ENCODE measurements around the gene TMEM232. TPM values are rescaled to one million over a fixed set of nuclear protein-coding genes. Genes with fewer than 3 reads are reported as not detected.

Gene TMEM232
- total RNA-seq (2022; extraction: Qiagen RNA extraction; ENCODE audit: low read depth), result 0.19 to 0.28 TPM in 2 of 5 replicates, not detected in the others

DNA sequence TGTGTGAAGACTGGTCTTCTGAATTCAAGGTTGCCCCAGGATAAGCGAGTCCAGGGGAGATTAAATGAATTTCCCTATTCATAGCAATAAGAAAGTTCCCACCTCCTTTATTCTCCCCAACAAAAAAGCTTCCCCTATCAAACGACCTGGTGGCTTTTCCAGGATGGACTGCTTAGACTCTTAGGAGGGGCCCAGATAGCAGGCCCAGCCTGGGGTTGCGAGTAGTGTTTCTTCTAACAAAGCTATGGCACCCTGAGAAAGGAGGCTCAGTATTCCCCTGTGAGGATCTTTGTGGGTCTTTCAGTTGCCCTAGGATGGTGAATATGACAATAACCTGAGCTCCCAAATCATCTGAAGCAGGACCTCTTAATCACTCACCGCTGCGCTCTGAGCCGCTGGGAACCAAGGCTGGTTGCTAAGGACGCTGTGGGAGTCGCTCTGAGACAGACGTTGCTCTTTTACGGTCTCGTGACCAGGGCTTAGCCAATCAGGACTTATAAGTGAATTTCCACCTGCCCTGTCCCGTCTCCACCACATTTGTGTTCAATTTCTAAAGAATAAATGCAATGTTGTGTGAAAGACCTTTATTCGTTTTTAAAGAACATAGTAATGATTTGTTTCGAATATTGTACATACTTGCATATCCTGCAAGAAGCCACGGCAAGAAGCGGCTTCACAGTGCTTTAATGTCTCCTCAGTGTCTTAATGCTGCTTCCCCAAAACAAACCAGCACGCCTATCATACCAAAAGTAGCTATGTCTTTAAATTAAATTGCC lies at the start of gene TMEM232:
Gene TMEM232, minus strand, starts transcription at position 423 of the 776 bp plus-strand sequence. CDS start 59,319 bp downstream, outside the sequence.

GRCh38 chr5:110738812-110739651 lies 12.6 kb upstream of the TMEM232 start, which contains the start of gene SLC25A46:
SLC25A46 (plus strand) TSS chr5:110739007; CDS start chr5:110739120, 113 bp downstream.

Other genes with a start within 250 kb of the TMEM232 start
- 22.6 to 34.7 TPM (median 28.8 TPM) in 5 replicates for gene SLC25A46, start 12.3 kb upstream of the TMEM232 start, total RNA-seq (2022; extraction: Qiagen RNA extraction; ENCODE audit: low read depth)

Measured in A549 treated with GW870086 at 1 μM for 4 hours (cell line).